NT2/D1 (cell line): ENCODE results near the gene SGCD.

Experiments used
- SUZ12 ChIP-seq: IDR thresholded peaks from 2 replicates; pipeline ENCODE4 v1.6.1; 2011; ENCODE audit not compliant: insufficient read length, insufficient read depth; ENCODE audit errors: extremely low read depth
- YY1 ChIP-seq: IDR thresholded peaks from 2 replicates; pipeline ENCODE4 v1.6.1; 2011; ENCODE audit not compliant: insufficient read length, insufficient read depth
- ZNF274 ChIP-seq: IDR thresholded peaks from 2 replicates; pipeline ENCODE4 v1.6.1; 2011; ENCODE audit warnings: mild to moderate bottlenecking, low read depth, low read length

GRCh38 chr5:156515803-156516360, 188.9 kb downstream of the SGCD start:
- TF ChIP-seq ZNF274 (no peak), YY1 (no peak), SUZ12 (no peak)
